ENCODE data around the gene ROPN1L. TPM values are rescaled to one million over a fixed set of nuclear protein-coding genes. Genes with fewer than 3 reads are reported as not detected.

ROPN1L gene
- polyA plus RNA-seq, 1 donor from 2014 or later: 0.52 TPM

DNA sequence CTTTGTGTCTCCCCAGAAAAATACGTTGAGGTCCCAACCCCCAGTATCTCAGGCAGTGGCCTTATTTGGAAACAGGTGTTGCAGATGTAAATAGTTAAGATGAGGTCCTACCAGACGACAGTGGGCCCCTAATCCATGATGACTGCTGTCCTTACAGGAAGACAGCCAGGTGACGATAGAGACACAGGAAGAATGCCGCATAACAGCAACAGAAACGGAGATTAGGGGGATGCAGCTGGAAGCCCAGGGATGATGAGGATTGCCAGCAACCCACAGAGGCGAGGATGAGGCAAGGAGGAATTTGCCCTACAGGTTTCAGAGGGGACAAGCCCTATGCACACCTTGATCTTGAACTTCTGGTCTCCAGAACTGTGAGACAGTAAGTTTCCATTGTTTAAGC, 46.5 kb downstream of the ROPN1L start:
- H3K9me3 ChIP-seq (ENCODE audit: low read length): no peaks in the 10 kb centered on the region
- H3K27me3 ChIP-seq (ENCODE audit: insufficient read depth, low read depth, low read length): no peaks in the 10 kb centered on the region
- H3F3A ChIP-seq (ENCODE audit: insufficient read depth, low read length, poor library complexity, severe bottlenecking): no peaks in the 10 kb centered on the region
- H2AFZ ChIP-seq (ENCODE audit: low read depth, low read length): no peak overlapping the region
- H3K79me2 ChIP-seq (replicated peaks; ENCODE audit: insufficient read depth, low read length): no peaks in the 10 kb centered on the region
- H3K4me2 ChIP-seq (ENCODE audit: low read length): no peak overlapping the region
- no peaks in the 10 kb centered on the region for H4K20me1 ChIP-seq (ENCODE audit: insufficient read depth)
- no peaks in the 10 kb centered on the region for H3K9me2 ChIP-seq (ENCODE audit: insufficient read depth, low read length)
- H3K36me3 ChIP-seq (ENCODE audit: insufficient read depth, low read length): no peaks in the 10 kb centered on the region
- no peak overlapping the region for H3K4me3 ChIP-seq (ENCODE audit: low read length)
- no peak overlapping the region for H3K9ac ChIP-seq (ENCODE audit: low read length)
- no peak overlapping the region for H3K27ac ChIP-seq (ENCODE audit: low read length)
- TF ChIP-seq, protein P1, sequence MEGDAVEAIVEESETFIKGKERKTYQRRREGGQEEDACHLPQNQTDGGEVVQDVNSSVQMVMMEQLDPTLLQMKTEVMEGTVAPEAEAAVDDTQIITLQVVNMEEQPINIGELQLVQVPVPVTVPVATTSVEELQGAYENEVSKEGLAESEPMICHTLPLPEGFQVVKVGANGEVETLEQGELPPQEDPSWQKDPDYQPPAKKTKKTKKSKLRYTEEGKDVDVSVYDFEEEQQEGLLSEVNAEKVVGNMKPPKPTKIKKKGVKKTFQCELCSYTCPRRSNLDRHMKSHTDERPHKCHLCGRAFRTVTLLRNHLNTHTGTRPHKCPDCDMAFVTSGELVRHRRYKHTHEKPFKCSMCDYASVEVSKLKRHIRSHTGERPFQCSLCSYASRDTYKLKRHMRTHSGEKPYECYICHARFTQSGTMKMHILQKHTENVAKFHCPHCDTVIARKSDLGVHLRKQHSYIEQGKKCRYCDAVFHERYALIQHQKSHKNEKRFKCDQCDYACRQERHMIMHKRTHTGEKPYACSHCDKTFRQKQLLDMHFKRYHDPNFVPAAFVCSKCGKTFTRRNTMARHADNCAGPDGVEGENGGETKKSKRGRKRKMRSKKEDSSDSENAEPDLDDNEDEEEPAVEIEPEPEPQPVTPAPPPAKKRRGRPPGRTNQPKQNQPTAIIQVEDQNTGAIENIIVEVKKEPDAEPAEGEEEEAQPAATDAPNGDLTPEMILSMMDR (IDR thresholded peaks at IDR 0.05; ENCODE audit: poor library complexity, severe bottlenecking): no peak
- TF ChIP-seq RAD21 (conservative IDR thresholded peaks at IDR 0.05) (no peak), TAF1 (IDR thresholded peaks at IDR 0.05; ENCODE audit: low read depth) (no peak), EZH2 (IDR thresholded peaks at IDR 0.05; ENCODE audit: borderline replicate concordance, insufficient read depth, low read length, poor library complexity, severe bottlenecking) (no peak)

GRCh38 chr5:10489810-10490426, 48.2 kb downstream of the ROPN1L start:
- Histone ChIP-seq H3K4me3 (ENCODE audit: low read length) (no peak overlapping the region), H3K9me2 (ENCODE audit: insufficient read depth, low read length) (no peaks in the 10 kb centered on the region), H3K79me2 (replicated peaks; ENCODE audit: insufficient read depth, low read length) (no peaks in the 10 kb centered on the region), H2AFZ (ENCODE audit: low read depth, low read length) (no peak overlapping the region), H3K9ac (ENCODE audit: low read length) (no peak overlapping the region), H3K27ac (ENCODE audit: low read length) (no peak overlapping the region), H4K20me1 (ENCODE audit: insufficient read depth) (no peaks in the 10 kb centered on the region), H3K9me3 (ENCODE audit: low read length) (no peaks in the 10 kb centered on the region), H3F3A (ENCODE audit: insufficient read depth, low read length, poor library complexity, severe bottlenecking) (no peaks in the 10 kb centered on the region), H3K36me3 (ENCODE audit: insufficient read depth, low read length) (no peaks in the 10 kb centered on the region), H3K4me2 (ENCODE audit: low read length) (no peak overlapping the region), H3K27me3 (ENCODE audit: insufficient read depth, low read depth, low read length) (no peaks in the 10 kb centered on the region)
- TF ChIP-seq RAD21 (conservative IDR thresholded peaks at IDR 0.05) (no peak), SMC3 (conservative IDR thresholded peaks at IDR 0.05; ENCODE audit: poor library complexity) (no peak), MXI1 (conservative IDR thresholded peaks at IDR 0.05; ENCODE audit: poor library complexity, severe bottlenecking) (no peak)
- TF ChIP-seq, protein P1 (IDR thresholded peaks at IDR 0.05; ENCODE audit: poor library complexity, severe bottlenecking): no peak

DNA sequence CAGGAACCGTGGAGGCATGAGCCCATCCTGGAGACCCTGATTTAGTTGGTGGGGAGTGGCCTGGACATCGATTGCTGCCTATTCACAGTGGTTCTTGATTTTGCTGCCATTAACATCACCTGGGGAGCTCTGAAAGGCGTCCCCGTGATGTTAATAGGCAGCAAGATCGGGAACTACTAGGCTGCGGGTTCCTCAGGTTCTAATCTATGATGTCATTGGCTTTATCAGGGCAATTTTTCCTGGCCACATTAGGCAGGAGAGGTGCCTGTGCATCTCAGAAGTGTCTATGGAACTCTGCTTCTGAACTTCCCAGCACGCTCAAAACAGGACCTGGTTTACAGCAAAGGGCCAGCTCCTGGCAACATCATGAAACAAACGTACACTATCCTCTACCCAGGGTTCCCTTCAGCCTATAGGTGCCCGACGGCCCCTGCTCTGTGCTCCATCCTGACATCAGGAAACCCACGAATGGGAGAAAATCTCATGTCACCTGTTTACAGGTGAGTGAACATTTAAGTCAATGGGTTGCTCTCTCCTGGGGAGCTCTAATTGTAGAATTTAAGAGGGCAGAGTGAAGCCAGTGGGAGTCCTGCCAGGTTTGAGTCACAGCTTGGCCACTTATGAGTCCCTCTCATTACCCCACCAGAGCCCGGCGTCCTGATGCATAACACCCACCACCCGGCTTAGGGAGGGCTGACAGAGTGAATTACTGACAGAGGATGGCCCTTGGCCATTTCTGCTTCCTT, 49.4 kb downstream of the ROPN1L start:
- H3K27me3 ChIP-seq (ENCODE audit: insufficient read depth, low read depth, low read length): no peaks in the 10 kb centered on the region
- no peak overlapping the region for H3K4me2 ChIP-seq (ENCODE audit: low read length)
- TF ChIP-seq, protein P1 (IDR thresholded peaks at IDR 0.05; ENCODE audit: poor library complexity, severe bottlenecking): no peak
- TF ChIP-seq TAF1 (IDR thresholded peaks at IDR 0.05; ENCODE audit: low read depth) (no peak), RAD21 (conservative IDR thresholded peaks at IDR 0.05) (no peak), EZH2 (IDR thresholded peaks at IDR 0.05; ENCODE audit: borderline replicate concordance, insufficient read depth, low read length, poor library complexity, severe bottlenecking) (no peak), MXI1 (conservative IDR thresholded peaks at IDR 0.05; ENCODE audit: poor library complexity, severe bottlenecking) (no peak)
- H3K9me3 ChIP-seq (ENCODE audit: low read length): no peaks in the 10 kb centered on the region
- no peak overlapping the region for H3K9ac ChIP-seq (ENCODE audit: low read length)
- H2AFZ ChIP-seq (ENCODE audit: low read depth, low read length): no peak overlapping the region
- no peaks in the 10 kb centered on the region for H3K79me2 ChIP-seq (replicated peaks; ENCODE audit: insufficient read depth, low read length)
- H4K20me1 ChIP-seq (ENCODE audit: insufficient read depth): no peaks in the 10 kb centered on the region
- no peaks in the 10 kb centered on the region for H3K9me2 ChIP-seq (ENCODE audit: insufficient read depth, low read length)
- no peaks in the 10 kb centered on the region for H3K36me3 ChIP-seq (ENCODE audit: insufficient read depth, low read length)
- no peak overlapping the region for H3K27ac ChIP-seq (ENCODE audit: low read length)
- H3F3A ChIP-seq (ENCODE audit: insufficient read depth, low read length, poor library complexity, severe bottlenecking): no peaks in the 10 kb centered on the region
- H3K4me3 ChIP-seq (ENCODE audit: low read length): no peak overlapping the region
